ENCODE measurements around the gene ZNF302. TPM values are rescaled to one million over a fixed set of nuclear protein-coding genes. Genes with fewer than 3 reads are reported as not detected.

ZNF302 gene
- polyA plus RNA-seq, 12 donors: 36.5 to 1,194 (median 61.1) TPM

DNA sequence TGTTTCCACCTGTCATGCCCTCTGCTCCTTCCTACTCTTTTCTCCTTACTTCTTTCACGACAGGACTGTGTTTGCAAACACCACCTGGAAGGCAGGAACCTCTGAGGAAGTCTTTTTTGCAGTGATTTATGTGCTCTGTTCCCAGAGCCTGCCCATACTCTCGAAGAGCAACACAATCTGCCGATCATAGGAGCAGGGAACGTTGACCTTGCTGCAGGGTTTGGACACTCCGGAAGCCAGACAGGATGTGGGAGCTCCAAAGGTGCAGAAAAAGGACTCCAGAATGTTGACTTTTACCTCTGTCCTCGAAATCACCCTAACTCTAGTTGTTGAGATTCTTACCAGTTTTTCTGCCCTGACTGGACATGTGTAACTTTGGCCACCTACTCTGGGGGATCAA, 47.9 kb downstream of the ZNF302 start:
- DNase-seq: no peak

DNA sequence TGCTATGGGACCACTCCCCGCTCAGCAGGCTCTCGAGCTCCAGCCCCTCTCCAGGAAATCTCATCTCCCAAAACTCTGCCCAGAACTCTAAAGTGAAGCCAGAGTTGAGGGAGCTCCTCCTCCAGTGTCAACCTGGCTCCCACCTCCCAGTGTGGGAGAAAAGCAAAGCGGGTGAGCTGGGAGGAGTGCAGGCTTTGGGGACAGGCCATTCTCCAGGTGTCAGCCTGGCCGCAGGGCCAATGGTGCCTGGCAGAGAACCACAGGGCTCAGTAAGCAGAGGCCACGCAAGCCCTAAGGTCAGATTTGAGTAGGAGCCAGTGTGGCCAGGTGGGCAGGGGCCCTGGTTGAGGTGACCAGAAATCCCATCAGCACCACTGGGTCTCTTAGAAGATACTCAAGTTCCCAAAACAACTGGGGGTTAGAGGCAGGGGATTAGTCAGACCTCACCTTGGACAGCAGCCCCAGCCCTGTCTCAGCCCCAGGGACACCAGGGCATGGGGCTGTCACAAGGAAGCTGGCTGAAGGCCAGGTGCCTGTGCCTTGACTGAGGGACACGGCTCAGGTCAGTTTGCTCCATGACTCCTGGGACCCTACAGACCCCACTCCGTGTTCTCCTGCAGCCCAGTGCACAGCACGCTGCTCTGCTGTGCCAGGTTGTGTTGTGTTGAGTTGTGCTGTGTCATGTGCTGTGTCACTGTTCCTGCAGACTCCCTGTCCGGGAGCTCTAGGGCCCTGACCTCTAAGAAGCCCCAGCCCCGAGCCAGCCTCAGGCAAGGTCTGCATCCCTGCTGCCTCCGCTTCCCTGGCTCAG, 53.7 kb downstream of the ZNF302 start:
- no peak for DNase-seq

DNA sequence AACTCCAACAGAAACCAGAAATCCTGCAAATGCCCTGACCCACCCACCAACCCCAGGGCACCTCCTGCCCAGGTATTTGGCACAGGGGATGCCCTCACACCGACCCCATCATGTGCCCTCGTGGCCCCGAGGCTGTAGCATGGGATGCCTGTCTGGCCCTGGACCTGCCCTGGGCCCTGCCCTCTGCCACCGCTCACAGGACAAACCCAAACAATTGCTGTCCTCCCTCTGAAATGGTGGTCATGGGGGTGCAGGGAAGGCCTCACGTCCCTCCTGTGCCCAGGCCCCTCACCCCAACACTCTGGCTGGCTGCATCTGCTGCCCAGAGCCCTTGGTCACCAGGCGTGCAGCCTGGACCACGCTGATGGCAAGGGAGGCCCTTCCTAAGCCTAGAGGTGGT, 54.5 kb downstream of the ZNF302 start:
- no peak for DNase-seq

DNA sequence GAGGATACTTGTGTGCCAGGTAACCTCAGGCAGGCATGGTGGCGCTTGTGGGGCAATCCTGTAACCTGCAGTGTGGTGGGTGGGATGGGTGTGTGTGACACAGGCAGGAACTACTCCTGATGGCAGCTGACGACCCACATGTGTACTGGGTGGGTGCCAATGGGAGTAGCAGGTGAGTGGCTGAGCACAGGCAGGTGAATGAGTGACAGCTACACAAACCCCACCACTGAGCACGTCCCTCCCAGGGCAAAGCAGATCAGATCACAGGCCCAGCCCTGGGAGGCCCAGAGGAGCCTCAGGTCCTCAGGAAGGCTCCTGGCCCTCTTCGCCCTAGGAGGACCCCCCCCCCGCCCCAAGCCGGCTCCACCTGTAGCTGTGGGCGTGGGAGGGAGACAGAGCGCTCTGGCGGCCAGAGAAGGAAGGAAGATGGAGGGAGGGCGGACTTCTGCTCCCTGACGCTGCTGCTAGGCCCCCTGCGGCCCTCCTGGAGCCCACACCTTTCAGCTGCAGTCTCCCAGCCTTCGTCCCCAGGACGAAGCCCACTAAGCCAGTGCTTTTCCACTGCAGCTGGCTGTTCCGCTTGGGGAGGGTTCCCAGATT, 55.2 kb downstream of the ZNF302 start:
- no peak for DNase-seq

DNA sequence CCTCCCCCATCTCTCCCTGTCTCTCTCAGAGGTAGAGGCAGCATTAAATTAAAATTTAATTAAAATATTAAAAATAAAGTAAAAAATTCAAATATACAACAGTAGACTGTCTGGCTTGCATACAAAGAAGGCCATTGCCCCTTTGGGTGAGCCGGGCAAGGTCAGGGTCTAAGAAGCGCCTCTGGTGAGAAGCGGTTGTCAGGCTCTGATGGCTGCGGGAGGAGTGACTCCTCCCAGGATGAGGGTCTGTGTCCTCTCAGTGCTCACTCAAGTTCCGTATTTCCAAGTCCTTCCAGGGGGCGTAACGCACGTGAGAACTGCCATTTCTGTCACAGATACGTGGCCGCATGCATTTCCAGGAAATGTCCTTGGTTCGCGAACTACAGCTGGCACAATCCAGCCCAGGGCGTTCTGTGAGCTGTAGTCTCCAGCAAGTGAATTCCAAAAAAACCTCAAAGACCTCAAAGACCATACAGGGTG, 55.8 kb downstream of the ZNF302 start:
- DNase-seq: no peak

DNA sequence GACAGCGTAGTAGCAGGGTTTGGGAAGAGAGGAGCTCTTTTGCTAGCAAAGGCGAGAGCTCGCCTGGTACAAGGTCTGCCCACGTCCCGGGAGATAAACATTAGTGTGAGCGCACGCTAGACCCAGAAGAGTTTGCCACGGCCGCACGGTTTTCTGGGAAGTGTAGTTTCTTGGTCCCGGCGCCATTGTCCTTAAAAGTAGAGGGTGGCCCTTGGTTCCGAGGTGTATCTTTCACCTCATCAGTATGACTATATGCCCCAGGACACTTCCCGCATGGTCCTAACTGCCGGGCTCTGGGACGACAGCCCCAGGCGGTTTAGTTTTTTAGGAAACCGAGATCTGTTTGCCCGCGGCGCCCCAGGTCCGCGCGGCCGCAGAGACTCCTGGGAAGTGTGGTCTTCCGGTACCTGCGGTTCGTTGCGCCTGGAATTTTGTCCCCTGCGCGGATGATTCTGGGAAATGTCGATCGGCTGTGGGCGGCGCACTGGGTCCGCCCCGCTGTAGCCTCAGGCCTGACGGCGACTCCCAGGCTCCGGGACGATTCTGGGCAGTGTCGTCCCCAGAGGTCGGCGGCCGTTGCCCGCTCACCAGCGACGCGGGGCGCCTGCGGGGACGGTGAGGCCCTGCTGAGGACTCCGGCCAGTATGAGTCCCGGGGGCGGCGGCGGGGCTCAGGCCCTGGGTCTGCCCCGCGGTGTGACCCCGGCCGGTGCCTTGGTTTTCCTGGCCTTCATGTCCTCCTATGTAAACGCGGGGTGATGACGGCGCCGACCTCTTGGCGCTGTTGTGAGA, 56.5 kb downstream of the ZNF302 start, which contains the start of gene ZNF181:
TSS of gene ZNF181 (plus strand) at position 498 of the 791 bp plus-strand sequence. CDS start 795 bp downstream, outside the sequence.
- peak; percentile 93 for DNase-seq

DNA sequence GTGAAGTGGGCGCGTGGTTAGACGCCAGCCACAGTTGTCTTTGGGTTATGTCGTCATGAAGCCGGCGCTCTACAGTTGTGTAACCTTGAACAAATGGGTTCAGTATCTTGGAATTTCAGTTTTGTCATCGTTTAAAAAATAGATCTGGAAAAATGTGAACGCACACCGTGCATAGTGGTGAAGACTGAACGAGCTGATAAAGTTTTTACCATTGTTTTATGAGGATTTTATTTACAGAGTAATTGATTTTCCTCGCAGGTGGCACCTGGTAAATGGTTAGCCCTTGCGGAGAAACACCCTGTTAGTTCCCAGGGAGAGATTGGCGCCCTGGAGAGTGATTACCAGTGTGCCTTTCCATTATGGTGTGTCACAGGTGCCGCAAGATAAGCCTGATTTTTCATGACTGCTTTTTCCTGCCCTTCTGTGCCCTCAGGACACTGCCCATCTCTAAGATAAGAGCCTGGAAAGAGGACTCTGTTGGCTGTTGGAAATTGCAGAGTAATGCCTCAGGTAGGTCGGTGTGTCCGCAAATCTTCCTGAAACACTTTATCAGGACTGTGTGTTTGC, 57.1 kb downstream of the ZNF302 start:
- no peak for DNase-seq

Other genes starting within 250 kb of the ZNF302 start
- gene UBA2, start 249.3 kb upstream of the ZNF302 start, polyA plus RNA-seq (ENCODE audit: insufficient read length in 12 of 12): 100 to 1,000 TPM in 6 of 12 donors, 10 to 100 TPM in 5, not detected in 1; 83.2 to 160 (median 103) TPM
- 10 to 100 TPM in 11 of 12 donors, not detected in 1; 12.4 to 26.0 (median 20.3) TPM for gene WTIP, start 195.9 kb upstream of the ZNF302 start, polyA plus RNA-seq (ENCODE audit: insufficient read length in 12 of 12)
- 1 to 10 TPM in 1 of 12 donors, under 1 TPM in 9, not detected in 2; 0.18 to 1.1 (median 0.57) TPM for gene SCGB2B2, start 519 bp upstream of the ZNF302 start, polyA plus RNA-seq (ENCODE audit: insufficient read length in 12 of 12)
- gene ZNF181, start 56.6 kb downstream of the ZNF302 start, polyA plus RNA-seq (ENCODE audit: insufficient read length in 12 of 12): 10 to 100 TPM in 10 of 12 donors, 1 to 10 TPM in 1, not detected in 1; 9.9 to 20.5 (median 16.1) TPM
- 1 to 10 TPM in 11 of 12 donors, not detected in 1; 3.9 to 7.8 (median 6.6) TPM for gene ZNF599, start 95.5 kb downstream of the ZNF302 start, polyA plus RNA-seq (ENCODE audit: insufficient read length in 12 of 12)
- 1 to 10 TPM in 10 of 12 donors, not detected in 2; 3.3 to 7.3 (median 4.0) TPM for gene ZNF30, start 249.2 kb downstream of the ZNF302 start, polyA plus RNA-seq (ENCODE audit: insufficient read length in 12 of 12)